SK-N-SH (cell line): ENCODE results near the gene GATD1. TPM values are rescaled to one million over a fixed set of nuclear protein-coding genes. Genes with fewer than 3 reads are reported as not detected.

Experiments
- CTCF ChIA-PET: fragments of 300-600, 350-600 bp; formaldehyde crosslinking; extraction: SDS; loops from one replicate; lab custom pipeline; 2021; lab: Yijun Ruan, JAX
- POLR2A ChIA-PET: fragments of 350-600 bp; sonication (Branson Sonifier 250); formaldehyde crosslinking; extraction: SDS; loops from one replicate; lab custom pipeline; 2020; ENCODE audit warnings: antibody characterized with exemption, inconsistent platforms; lab: Yijun Ruan, JAX
- DNase-seq: peaks from one replicate; pipeline ENCODE4 v3.0.0; 2012
- H2AFZ ChIP-seq: fragments of 200-600 bp; sonication (generic); 2 replicates; pipeline ENCODE4 v1.8.1; 2016; ENCODE audit warnings: antibody characterized with exemption, mild to moderate bottlenecking, low read depth
- H3F3A ChIP-seq: fragments of 200-600 bp; sonication (generic); replicated peaks from 2 replicates; pipeline ENCODE3; 2016; ENCODE audit warnings: antibody characterized with exemption, mild to moderate bottlenecking; ENCODE audit not compliant: insufficient read depth
- H3K27ac ChIP-seq, 2 experiments: fragments of 200-500 bp in 1 of 2; fragments of 200-600 bp in 1 of 2; sonication (Bioruptor generic) in 1 of 2; sonication (generic), shearing (Covaris generic) in 1 of 2; 2 replicates each; pipeline versions ENCODE4 v1.5.1 to v1.6.1; 2014 to 2016; ENCODE audit warnings: low read depth in 2 of 2, inconsistent platforms in 1 of 2, low read length in 1 of 2, mild to moderate bottlenecking in 1 of 2, mixed read lengths in 1 of 2
- H3K27me3 ChIP-seq: fragments of 200-600 bp; sonication (generic), shearing (Covaris generic); 2 replicates; pipeline ENCODE4 v1.6.1; 2016; ENCODE audit warnings: mixed run types; ENCODE audit not compliant: insufficient read depth
- H3K36me3 ChIP-seq, 2 experiments: fragments of 200-500 bp in 1 of 2; fragments of 200-600 bp in 1 of 2; sonication (Bioruptor generic) in 1 of 2; sonication (generic) in 1 of 2; replicated peaks in 1 of 2; 2 replicates each; pipeline versions ENCODE3 to v1.5.1; 2014 to 2016; ENCODE audit warnings: low read length in 1 of 2, mild to moderate bottlenecking in 1 of 2; ENCODE audit not compliant: insufficient read depth in 2 of 2, control insufficient read depth in 1 of 2
- H3K4me1 ChIP-seq, 2 experiments: fragments of 200-500 bp in 1 of 2; fragments of 200-600 bp in 1 of 2; sonication (Bioruptor generic) in 1 of 2; sonication (generic), shearing (Covaris generic) in 1 of 2; 2 replicates each; pipeline versions ENCODE4 v1.5.1 to v1.6.1; 2014 to 2016; ENCODE audit warnings: low read depth in 1 of 2, low read length in 1 of 2, mixed run types in 1 of 2; ENCODE audit not compliant: insufficient read depth in 2 of 2, control insufficient read depth in 1 of 2
- H3K4me2 ChIP-seq: fragments of 200-600 bp; sonication (generic), shearing (Covaris generic); 2 replicates; pipeline ENCODE4 v1.6.1; 2017; ENCODE audit warnings: mixed run types
- H3K4me3 ChIP-seq, 2 experiments: fragments of 200-500 bp in 1 of 2; fragments of 200-600 bp in 1 of 2; sonication (Bioruptor generic) in 1 of 2; sonication (generic), shearing (Covaris generic) in 1 of 2; 2 replicates each; pipeline versions ENCODE4 v1.5.1 to v1.8.1; 2014 to 2016; ENCODE audit warnings: low read depth in 2 of 2, inconsistent platforms in 1 of 2, low read length in 1 of 2, mild to moderate bottlenecking in 1 of 2, mixed read lengths in 1 of 2, moderate library complexity in 1 of 2
- H3K79me2 ChIP-seq: fragments of 200-600 bp; sonication (generic); 2 replicates; pipeline ENCODE4 v1.8.1; 2017; ENCODE audit warnings: mild to moderate bottlenecking; ENCODE audit not compliant: insufficient read depth
- H3K9ac ChIP-seq: fragments of 200-600 bp; sonication (generic); 2 replicates; pipeline ENCODE4 v1.6.1; 2017; ENCODE audit warnings: mixed run types
- H3K9me2 ChIP-seq: fragments of 200-600 bp; sonication (generic); 2 replicates; pipeline ENCODE4 v1.6.1; 2017; ENCODE audit warnings: mixed run types
- H3K9me3 ChIP-seq: fragments of 200-600 bp; sonication (generic); 2 replicates; pipeline ENCODE4 v1.6.1; 2017; ENCODE audit warnings: mixed run types, mild to moderate bottlenecking, moderate library complexity
- H4K20me1 ChIP-seq: fragments of 200-600 bp; sonication (generic); 2 replicates; pipeline ENCODE4 v1.6.1; 2017; ENCODE audit warnings: mild to moderate bottlenecking, mixed run types; ENCODE audit not compliant: insufficient read depth
- FOSL2 ChIP-seq: IDR thresholded peaks from 2 replicates; pipeline ENCODE4 v1.4.0; 2012; ENCODE audit warnings: low read depth, mild to moderate bottlenecking, moderate library complexity, borderline replicate concordance
- FOXJ3 ChIP-seq: sonication (generic); formaldehyde crosslinking; IDR thresholded peaks from 2 replicates; pipeline ENCODE4 v1.5.1; 2020; ENCODE audit warnings: mild to moderate bottlenecking, missing genetic modification reagents
- IRF3 ChIP-seq: fragments of 150-350 bp; IDR thresholded peaks from 2 replicates; pipeline ENCODE4 v1.6.1; 2016; ENCODE audit warnings: mild to moderate bottlenecking, low read depth, low read length
- MAX ChIP-seq: IDR thresholded peaks from 2 replicates; pipeline ENCODE4 v1.4.0; 2012; ENCODE audit warnings: low read depth
- MEF2A ChIP-seq: IDR thresholded peaks from 2 replicates; pipeline ENCODE4 v1.4.0; 2012; ENCODE audit warnings: low read depth, borderline replicate concordance
- MXI1 ChIP-seq: IDR thresholded peaks from 2 replicates; pipeline ENCODE4 v1.6.1; 2012; ENCODE audit warnings: mild to moderate bottlenecking, low read depth, low read length, improper control_type of control experiment
- NFIC ChIP-seq: IDR thresholded peaks from 2 replicates; pipeline ENCODE4 v1.4.0; 2012; ENCODE audit warnings: borderline replicate concordance
- POLR2AphosphoS5 ChIP-seq: IDR thresholded peaks from 2 replicates; pipeline ENCODE4 v1.6.1; 2012; ENCODE audit warnings: low read depth, low read length
- RCOR1 ChIP-seq: fragments of 150-350 bp; IDR thresholded peaks from 2 replicates; pipeline ENCODE4 v1.6.1; 2017; ENCODE audit warnings: antibody characterized with exemption, low read length
- REST ChIP-seq: IDR thresholded peaks from 2 replicates; pipeline ENCODE4 v1.6.1; 2012; ENCODE audit warnings: mild to moderate bottlenecking, low read depth, low read length, moderate library complexity
- RFX5 ChIP-seq: IDR thresholded peaks from 2 replicates; pipeline ENCODE4 v1.6.1; 2012; ENCODE audit warnings: mild to moderate bottlenecking, improper control_type of control experiment, low read length
- RXRA ChIP-seq: IDR thresholded peaks from 2 replicates; pipeline ENCODE4 v1.4.0; 2012; ENCODE audit warnings: low read depth, mild to moderate bottlenecking, borderline replicate concordance
- TAF1 ChIP-seq: IDR thresholded peaks from 2 replicates; pipeline ENCODE4 v1.6.1; 2012; ENCODE audit warnings: low read depth, mild to moderate bottlenecking, low read length, moderate library complexity, borderline replicate concordance
- YY1 ChIP-seq: IDR thresholded peaks from 2 replicates; pipeline ENCODE4 v1.4.0; 2012; ENCODE audit warnings: low read depth, mild to moderate bottlenecking
- ZBTB33 ChIP-seq: IDR thresholded peaks from 2 replicates; pipeline ENCODE4 v1.4.0; 2012; ENCODE audit warnings: low read depth, borderline replicate concordance
- WGBS: methylation state at CpG from one replicate; pipeline ENCODE4 v1.1.6; 2017; ENCODE audit warnings: low lambda C conversion rate; 5-methylcytosine and 5-hydroxymethylcytosine counted together
- polyA plus RNA-seq, 3 experiments: library from polyadenylated mRNA; depleted of rRNA; stranded (reverse); fragments of >200 nt; gene quantifications; 2 replicates each; pipeline ENCODE4 v1.2.3, GENCODE V29; 2012
- TF ChIP-seq, protein P1 (sequence below): fragments of 150-350 bp; IDR thresholded peaks from 2 replicates; pipeline ENCODE4 v1.6.1; 2017; ENCODE audit warnings: antibody characterized with exemption, low read length, low read depth, borderline replicate concordance

GATD1 gene
- polyA plus RNA-seq, 1 of the 3 experiments (the other 2 are of a cell fraction) = 86.2 TPM

DNA sequence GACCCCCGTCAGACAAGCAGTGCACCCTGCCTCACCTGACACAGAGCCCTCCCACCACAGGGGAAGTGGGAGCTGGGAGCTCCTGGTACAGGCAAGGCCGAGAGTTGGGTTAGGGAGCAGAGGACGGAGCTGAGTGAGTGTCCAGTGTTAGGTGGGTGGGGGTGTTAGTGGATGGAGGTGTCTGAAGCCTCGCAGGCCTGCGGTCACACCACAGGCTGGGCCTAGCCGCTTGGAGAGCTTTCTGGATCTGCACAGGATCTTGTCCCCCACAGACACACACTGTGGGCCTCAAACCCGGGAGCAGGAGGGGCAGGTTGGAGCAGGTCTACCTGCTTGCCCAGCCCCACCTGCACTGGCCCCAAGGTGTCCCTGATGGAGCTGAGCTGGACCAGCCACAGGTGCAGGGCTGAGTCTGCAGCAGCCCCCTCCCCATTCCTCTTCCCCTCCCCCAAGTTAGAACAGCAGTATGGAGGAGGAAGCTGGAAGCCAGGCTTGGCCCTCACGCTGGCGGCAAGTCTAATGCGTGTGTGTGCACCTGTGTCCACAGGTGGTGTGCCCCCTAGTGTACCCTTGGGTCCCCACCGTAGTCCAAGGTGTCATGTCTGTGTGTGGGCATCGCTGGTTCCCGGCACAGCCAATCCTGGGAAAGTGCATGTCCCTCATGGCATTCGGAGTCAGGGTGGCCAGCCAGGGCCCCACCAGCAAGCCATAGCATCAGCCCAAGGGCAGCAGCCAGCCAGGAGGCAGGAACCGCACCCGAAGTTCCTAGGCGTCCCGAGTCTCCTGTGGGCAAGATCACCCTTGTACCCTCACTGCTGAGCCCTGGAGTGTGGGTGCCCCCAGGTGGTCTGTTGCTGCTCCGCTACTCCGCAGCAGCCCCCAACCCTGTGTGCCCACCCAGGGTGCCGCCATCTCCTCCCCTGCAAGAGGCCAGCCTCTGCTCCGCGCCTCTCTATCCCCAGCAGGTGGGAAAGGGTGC, 2.0 kb upstream of the GATD1 start:
- no peak overlapping the region; the same call in 1 of the 2 replicates for H3K4me2 ChIP-seq
- peaks cover 24% of the 10 kb centered on the region for H4K20me1 ChIP-seq
- ChIA-PET CTCF (no interaction called here), POLR2A (no interaction called here)
- H3K9ac ChIP-seq = no peak overlapping the region
- H3K79me2 ChIP-seq = peaks cover 50% of the 10 kb centered on the region
- no peak overlapping the region for H2AFZ ChIP-seq
- WGBS = 94% methylated on average over 13 of the region's 23 CpGs
- peaks cover 14% of the 10 kb centered on the region for H3F3A ChIP-seq
- TF ChIP-seq POLR2AphosphoS5 = no peak
- no peak for TF ChIP-seq FOXJ3
- TF ChIP-seq MEF2A = no peak
- no peak for TF ChIP-seq FOSL2
- no peak for TF ChIP-seq IRF3
- no peak for TF ChIP-seq NFIC
- no peak for TF ChIP-seq TAF1
- TF ChIP-seq MXI1 = no peak
- TF ChIP-seq RCOR1 = no peak
- TF ChIP-seq, all 33 proteins: peak for 0
- Histone ChIP-seq H3K9me3 (no peaks in the 10 kb centered on the region), H3K4me3 (no peak overlapping the region), H3K27ac (no peak overlapping the region), H3K9me2 (no peaks in the 10 kb centered on the region), H3K4me1 (peaks cover 20 to 28% of the 10 kb centered on the region in 2 experiments; a peak in 3 of 4 replicates), H3K27me3 (no peaks in the 10 kb centered on the region), H3K36me3 (peaks cover 0 to 4% of the 10 kb centered on the region in 2 experiments)
- DNase-seq = no peak

- H3K36me3 ChIP-seq = peaks cover 0 to 29% of the 10 kb centered on the region in 2 experiments
- peaks cover 44% of the 10 kb centered on the region for H4K20me1 ChIP-seq
- no peaks in the 10 kb centered on the region for H3K9me3 ChIP-seq
- H3K27me3 ChIP-seq = no peaks in the 10 kb centered on the region
- no peak overlapping the region for H2AFZ ChIP-seq
- H3K4me2 ChIP-seq = peak overlapping the region; percentile 98
- H3K27ac ChIP-seq = peak overlapping the region; percentile 22 to 83; a peak in 3 of 4 replicates
- ChIA-PET CTCF (interaction anchor here (1.1 to 3.1 kb wide), 5 partner anchors 9 to 81 kb away, joined by 3 to 31 read pairs (median 4); partner anchors contain the start of genes DEAF1, TALDO1 and TMEM80), POLR2A (interaction anchor here (0.9 to 2.8 kb wide), 6 partner anchors 10 to 78 kb away, joined by 3 to 18 read pairs (median 4); partner anchors contain the start of gene CEND1)
- H3F3A ChIP-seq = no peaks in the 10 kb centered on the region
- peak overlapping the region; percentile 85 to 87 for H3K4me3 ChIP-seq
- peak overlapping the region; percentile 87 for H3K9ac ChIP-seq
- 0% methylated on average over 20 of the region's 65 CpGs for WGBS
- no peaks in the 10 kb centered on the region for H3K9me2 ChIP-seq
- H3K79me2 ChIP-seq = peaks cover 73% of the 10 kb centered on the region
- H3K4me1 ChIP-seq = peaks cover 11 to 19% of the 10 kb centered on the region in 2 experiments; a peak in 2 of 4 replicates
- peak; percentile 98 for DNase-seq
- TF ChIP-seq RFX5 (no peak), RXRA (no peak), ZBTB33 (no peak), REST (no peak), MAX (peak; percentile 64), YY1 (no peak)
- TF ChIP-seq, protein P1, sequence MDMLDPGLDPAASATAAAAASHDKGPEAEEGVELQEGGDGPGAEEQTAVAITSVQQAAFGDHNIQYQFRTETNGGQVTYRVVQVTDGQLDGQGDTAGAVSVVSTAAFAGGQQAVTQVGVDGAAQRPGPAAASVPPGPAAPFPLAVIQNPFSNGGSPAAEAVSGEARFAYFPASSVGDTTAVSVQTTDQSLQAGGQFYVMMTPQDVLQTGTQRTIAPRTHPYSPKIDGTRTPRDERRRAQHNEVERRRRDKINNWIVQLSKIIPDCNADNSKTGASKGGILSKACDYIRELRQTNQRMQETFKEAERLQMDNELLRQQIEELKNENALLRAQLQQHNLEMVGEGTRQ = no peak
Measured at GRCh38 chr11:776561-777287, 563 bp downstream of the GATD1 start.
